Measurements from ENCODE around the gene COL18A1.

GRCh38 chr21:45420061-45421041, 15.4 kb downstream of the COL18A1 start:
- no peak for TF ChIP-seq POLR2AphosphoS5 (IDR thresholded peaks at IDR 0.05)
- TF ChIP-seq POLR2A (IDR thresholded peaks at IDR 0.05): no peak
- no peak for TF ChIP-seq CTCF (IDR thresholded peaks at IDR 0.05)

All from transverse colon (tissue), 4 donors.